Astrocyte (in vitro differentiated cells and primary cell): ENCODE data around the gene PER3. TPM values are rescaled to one million over a fixed set of nuclear protein-coding genes. Genes with fewer than 3 reads are reported as not detected.

Experiments used
- DNase-seq: peaks from one replicate; pipeline ENCODE4 v3.0.0-alpha.2; 2010; ENCODE audit warnings: low read depth
- FAIRE-seq: peaks from 2 replicates; lab custom pipeline; 2011; peaks lifted over from hg19 to GRCh38; lab: Jason Lieb, UNC
- H2AFZ ChIP-seq: 2 replicates; pipeline ENCODE4 v1.6.0; 2012; ENCODE audit warnings: low read depth, low read length, inconsistent platforms
- H3K27ac ChIP-seq: 2 replicates; pipeline ENCODE4 v1.5.1; 2011; ENCODE audit warnings: low read depth, low read length, inconsistent platforms
- H3K27me3 ChIP-seq: 2 replicates; pipeline ENCODE4 v1.6.0; 2011; ENCODE audit warnings: low read length, inconsistent platforms; ENCODE audit not compliant: insufficient read depth
- H3K36me3 ChIP-seq: 2 replicates; pipeline ENCODE4 v1.5.1; 2011; ENCODE audit warnings: low read length, inconsistent platforms; ENCODE audit not compliant: insufficient read depth
- H3K4me1 ChIP-seq: 2 replicates; pipeline ENCODE4 v1.5.1; 2011; ENCODE audit warnings: low read length, inconsistent platforms; ENCODE audit not compliant: insufficient read depth
- H3K4me2 ChIP-seq: 2 replicates; pipeline ENCODE4 v1.6.0; 2012; ENCODE audit warnings: low read length, inconsistent platforms
- H3K4me3 ChIP-seq: 2 replicates; pipeline ENCODE4 v1.5.1; 2011; ENCODE audit warnings: low read depth, mild to moderate bottlenecking, low read length, inconsistent platforms; ENCODE audit not compliant: insufficient read depth
- H3K79me2 ChIP-seq: 2 replicates; pipeline ENCODE4 v1.6.0; 2012; ENCODE audit warnings: mild to moderate bottlenecking, low read length, inconsistent platforms; ENCODE audit not compliant: insufficient read depth
- H3K9ac ChIP-seq: 2 replicates; pipeline ENCODE4 v1.6.0; 2012; ENCODE audit warnings: mild to moderate bottlenecking, low read length, inconsistent platforms
- H3K9me3 ChIP-seq: 2 replicates; pipeline ENCODE4 v1.5.1; 2012; ENCODE audit warnings: low read depth, mild to moderate bottlenecking, low read length, inconsistent platforms; ENCODE audit not compliant: insufficient read depth
- H4K20me1 ChIP-seq: 2 replicates; pipeline ENCODE4 v1.6.0; 2012; ENCODE audit warnings: low read length, inconsistent platforms; ENCODE audit not compliant: insufficient read depth
- H3K27ac Mint-ChIP-seq: one replicate; pipeline ENCODE4 v1.8.0; 2021; ENCODE audit warnings: mild to moderate bottlenecking, mixed read lengths; ENCODE audit not compliant: unreplicated experiment
- H3K27me3 Mint-ChIP-seq: one replicate; pipeline ENCODE4 v1.8.0; 2021; ENCODE audit warnings: low read depth, mixed read lengths; ENCODE audit not compliant: unreplicated experiment
- H3K36me3 Mint-ChIP-seq: one replicate; pipeline ENCODE4 v1.8.0; 2021; ENCODE audit warnings: low read depth, mixed read lengths; ENCODE audit not compliant: unreplicated experiment
- H3K4me1 Mint-ChIP-seq: one replicate; pipeline ENCODE4 v1.8.0; 2021; ENCODE audit warnings: low read depth, mixed read lengths; ENCODE audit not compliant: unreplicated experiment
- H3K4me3 Mint-ChIP-seq: one replicate; pipeline ENCODE4 v1.8.0; 2021; ENCODE audit warnings: mild to moderate bottlenecking, moderate library complexity, mixed read lengths; ENCODE audit not compliant: unreplicated experiment
- H3K9me3 Mint-ChIP-seq: one replicate; pipeline ENCODE4 v1.8.0; 2021; ENCODE audit warnings: mild to moderate bottlenecking, mixed read lengths; ENCODE audit not compliant: unreplicated experiment
- EZH2 ChIP-seq: IDR thresholded peaks from 2 replicates; pipeline ENCODE4 v1.6.1; 2012; ENCODE audit warnings: mild to moderate bottlenecking, low read length, inconsistent platforms; ENCODE audit not compliant: insufficient read depth
- total RNA-seq: library from RNA; stranded (reverse); gene quantifications from 2 replicates; pipeline ENCODE4 v1.2.1, GENCODE V29; 2021
- TF ChIP-seq, protein P1 (sequence below): IDR thresholded peaks from 2 replicates; pipeline ENCODE4 v1.5.1; 2011; ENCODE audit warnings: low read depth, mild to moderate bottlenecking, inconsistent platforms, low read length, moderate library complexity; ENCODE audit not compliant: insufficient read depth

Gene PER3
- total RNA-seq, 1 donor from 2014 or later: 2.5 TPM

- Mint-ChIP-seq H3K27me3 (peaks cover 15% of the 10 kb centered on the region), H3K36me3 (no peaks in the 10 kb centered on the region), H3K4me3 (no peak overlapping the region), H3K27ac (no peak overlapping the region), H3K4me1 (peaks cover 2% of the 10 kb centered on the region), H3K9me3 (no peaks in the 10 kb centered on the region)
- H2AFZ ChIP-seq: no peak overlapping the region
- FAIRE-seq (no peak), DNase-seq (no peak)
- H3K27me3 ChIP-seq: no peaks in the 10 kb centered on the region
- TF ChIP-seq EZH2: no peak
- TF ChIP-seq, protein P1, sequence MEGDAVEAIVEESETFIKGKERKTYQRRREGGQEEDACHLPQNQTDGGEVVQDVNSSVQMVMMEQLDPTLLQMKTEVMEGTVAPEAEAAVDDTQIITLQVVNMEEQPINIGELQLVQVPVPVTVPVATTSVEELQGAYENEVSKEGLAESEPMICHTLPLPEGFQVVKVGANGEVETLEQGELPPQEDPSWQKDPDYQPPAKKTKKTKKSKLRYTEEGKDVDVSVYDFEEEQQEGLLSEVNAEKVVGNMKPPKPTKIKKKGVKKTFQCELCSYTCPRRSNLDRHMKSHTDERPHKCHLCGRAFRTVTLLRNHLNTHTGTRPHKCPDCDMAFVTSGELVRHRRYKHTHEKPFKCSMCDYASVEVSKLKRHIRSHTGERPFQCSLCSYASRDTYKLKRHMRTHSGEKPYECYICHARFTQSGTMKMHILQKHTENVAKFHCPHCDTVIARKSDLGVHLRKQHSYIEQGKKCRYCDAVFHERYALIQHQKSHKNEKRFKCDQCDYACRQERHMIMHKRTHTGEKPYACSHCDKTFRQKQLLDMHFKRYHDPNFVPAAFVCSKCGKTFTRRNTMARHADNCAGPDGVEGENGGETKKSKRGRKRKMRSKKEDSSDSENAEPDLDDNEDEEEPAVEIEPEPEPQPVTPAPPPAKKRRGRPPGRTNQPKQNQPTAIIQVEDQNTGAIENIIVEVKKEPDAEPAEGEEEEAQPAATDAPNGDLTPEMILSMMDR: no peak
- no peak overlapping the region for H3K9ac ChIP-seq
- no peak overlapping the region for H3K4me3 ChIP-seq
- no peaks in the 10 kb centered on the region for H3K4me1 ChIP-seq
- no peak overlapping the region for H3K27ac ChIP-seq
- H3K36me3 ChIP-seq: no peaks in the 10 kb centered on the region
- no peaks in the 10 kb centered on the region for H3K79me2 ChIP-seq
- H3K9me3 ChIP-seq: no peaks in the 10 kb centered on the region
- H3K4me2 ChIP-seq: no peak overlapping the region
- no peaks in the 10 kb centered on the region for H4K20me1 ChIP-seq
These were observed 66.7 kb downstream of the PER3 start for GRCh38 chr1:7850786-7851185.

- Mint-ChIP-seq H3K4me3 (no peak within 1 kb of the TSS), H3K27ac (no peak within 1 kb of the TSS), H3K36me3 (no peaks in the 10 kb centered on the region), H3K27me3 (peaks cover 15% of the 10 kb centered on the region), H3K9me3 (peaks cover 1% of the 10 kb centered on the region), H3K4me1 (no peaks in the 10 kb centered on the region)
- H3K36me3 ChIP-seq: no peaks in the 10 kb centered on the region
- H3K27ac ChIP-seq: no peak within 1 kb of the TSS
- H2AFZ ChIP-seq: no peak within 1 kb of the TSS
- no peak within 1 kb of the TSS for H3K4me2 ChIP-seq
- FAIRE-seq (no peak), DNase-seq (no peak)
- H3K4me3 ChIP-seq: no peak within 1 kb of the TSS
- no peak within 1 kb of the TSS for H3K9ac ChIP-seq
- no peaks in the 10 kb centered on the region for H3K4me1 ChIP-seq
- no peaks in the 10 kb centered on the region for H3K79me2 ChIP-seq
- H4K20me1 ChIP-seq: no peaks in the 10 kb centered on the region
- H3K9me3 ChIP-seq: no peaks in the 10 kb centered on the region
- TF ChIP-seq, protein P1: no peak
- TF ChIP-seq EZH2: no peak
- H3K27me3 ChIP-seq: no peaks in the 10 kb centered on the region
These were observed 69.0 kb downstream of the PER3 start, which contains the start of gene UTS2 for GRCh38 chr1:7852804-7853683. Gene UTS2 (minus strand): TSS chr1:7853065. CDS start chr1:7853003, 62 bp downstream.

GRCh38 chr1:7853684-7854026, 69.6 kb downstream of the PER3 start:
- no peak for TF ChIP-seq EZH2
- TF ChIP-seq, protein P1: no peak
- Histone ChIP-seq H3K9ac (no peak overlapping the region), H3K4me1 (no peaks in the 10 kb centered on the region), H2AFZ (no peak overlapping the region), H3K4me2 (no peak overlapping the region), H3K27me3 (no peaks in the 10 kb centered on the region), H3K36me3 (no peaks in the 10 kb centered on the region), H4K20me1 (no peaks in the 10 kb centered on the region), H3K9me3 (no peaks in the 10 kb centered on the region), H3K27ac (no peak overlapping the region), H3K79me2 (no peaks in the 10 kb centered on the region), H3K4me3 (no peak overlapping the region)
- DNase-seq: no peak
- no peak overlapping the region for H3K27ac Mint-ChIP-seq
- H3K4me1 Mint-ChIP-seq: no peaks in the 10 kb centered on the region
- H3K9me3 Mint-ChIP-seq: peaks cover 1% of the 10 kb centered on the region
- no peak overlapping the region for H3K4me3 Mint-ChIP-seq
- peaks cover 14% of the 10 kb centered on the region for H3K27me3 Mint-ChIP-seq
- FAIRE-seq: no peak
- no peaks in the 10 kb centered on the region for H3K36me3 Mint-ChIP-seq
